Type B pancreatic cell (in vitro differentiated cells): Measurements from ENCODE around the gene ZNF593. TPM values are rescaled to one million over a fixed set of nuclear protein-coding genes. Genes with fewer than 3 reads are reported as not detected.

Experiments used
- DNase-seq: peaks from one replicate; pipeline ENCODE4 v3.0.0; 2021; ENCODE audit warnings: mixed read lengths; ENCODE audit not compliant: unreplicated experiment; ENCODE audit errors: extremely low spot score
- H3K27ac Mint-ChIP-seq: 2 replicates; pipeline ENCODE4 v1.8.0; 2021; ENCODE audit warnings: mild to moderate bottlenecking, mixed read lengths
- H3K27me3 Mint-ChIP-seq: 2 replicates; pipeline ENCODE4 v1.8.0; 2021; ENCODE audit warnings: mixed read lengths
- H3K36me3 Mint-ChIP-seq: 2 replicates; pipeline ENCODE4 v1.8.0; 2021; ENCODE audit warnings: mixed read lengths
- H3K4me1 Mint-ChIP-seq: one replicate; pipeline ENCODE4 v1.8.0; 2021; ENCODE audit warnings: mixed read lengths; ENCODE audit not compliant: unreplicated experiment
- H3K4me3 Mint-ChIP-seq: 2 replicates; pipeline ENCODE4 v1.8.0; 2021; ENCODE audit warnings: mild to moderate bottlenecking, mixed read lengths
- H3K9me3 Mint-ChIP-seq: 2 replicates; pipeline ENCODE4 v1.8.0; 2021; ENCODE audit warnings: mixed read lengths
- total RNA-seq: library from RNA; stranded (reverse); gene quantifications from 2 replicates; pipeline ENCODE4 v1.2.1, GENCODE V29; 2021; ENCODE audit warnings: low replicate concordance
- TF ChIP-seq, protein P1 (sequence below): fragments of 200-600 bp; sonication (generic); conservative IDR thresholded peaks from 2 replicates; pipeline ENCODE4 v1.5.0; 2021; ENCODE audit warnings: antibody characterized with exemption, mild to moderate bottlenecking

Gene ZNF593
- total RNA-seq, 1 donor from 2014 or later = 29.7 TPM

DNA sequence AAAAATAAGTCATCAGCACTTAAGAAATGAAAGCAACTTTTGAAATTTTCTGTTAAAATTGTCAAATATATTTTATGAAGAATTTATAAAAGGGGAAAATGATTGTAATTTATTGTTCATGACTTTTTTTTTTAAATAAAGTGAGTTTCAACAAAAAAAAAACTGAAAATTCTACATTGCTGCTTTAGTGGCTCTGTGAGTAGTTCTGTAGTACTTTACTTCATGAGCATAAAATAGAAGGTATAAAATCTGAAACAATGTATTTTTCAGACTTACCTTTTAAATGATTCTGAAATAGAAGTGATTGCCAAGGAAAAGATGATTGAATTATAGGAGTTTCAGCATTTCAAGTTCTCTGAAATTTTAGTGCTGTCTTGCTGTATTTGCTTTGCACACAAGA, 44.3 kb upstream of the ZNF593 start:
- Mint-ChIP-seq H3K4me1 (peaks cover 26% of the 10 kb centered on the region), H3K36me3 (peaks cover 4% of the 10 kb centered on the region), H3K27ac (peak overlapping the region; percentile 96), H3K4me3 (no peak overlapping the region), H3K27me3 (no peaks in the 10 kb centered on the region), H3K9me3 (no peaks in the 10 kb centered on the region)
- DNase-seq = no peak
- TF ChIP-seq, protein P1, sequence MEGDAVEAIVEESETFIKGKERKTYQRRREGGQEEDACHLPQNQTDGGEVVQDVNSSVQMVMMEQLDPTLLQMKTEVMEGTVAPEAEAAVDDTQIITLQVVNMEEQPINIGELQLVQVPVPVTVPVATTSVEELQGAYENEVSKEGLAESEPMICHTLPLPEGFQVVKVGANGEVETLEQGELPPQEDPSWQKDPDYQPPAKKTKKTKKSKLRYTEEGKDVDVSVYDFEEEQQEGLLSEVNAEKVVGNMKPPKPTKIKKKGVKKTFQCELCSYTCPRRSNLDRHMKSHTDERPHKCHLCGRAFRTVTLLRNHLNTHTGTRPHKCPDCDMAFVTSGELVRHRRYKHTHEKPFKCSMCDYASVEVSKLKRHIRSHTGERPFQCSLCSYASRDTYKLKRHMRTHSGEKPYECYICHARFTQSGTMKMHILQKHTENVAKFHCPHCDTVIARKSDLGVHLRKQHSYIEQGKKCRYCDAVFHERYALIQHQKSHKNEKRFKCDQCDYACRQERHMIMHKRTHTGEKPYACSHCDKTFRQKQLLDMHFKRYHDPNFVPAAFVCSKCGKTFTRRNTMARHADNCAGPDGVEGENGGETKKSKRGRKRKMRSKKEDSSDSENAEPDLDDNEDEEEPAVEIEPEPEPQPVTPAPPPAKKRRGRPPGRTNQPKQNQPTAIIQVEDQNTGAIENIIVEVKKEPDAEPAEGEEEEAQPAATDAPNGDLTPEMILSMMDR = no peak

DNA sequence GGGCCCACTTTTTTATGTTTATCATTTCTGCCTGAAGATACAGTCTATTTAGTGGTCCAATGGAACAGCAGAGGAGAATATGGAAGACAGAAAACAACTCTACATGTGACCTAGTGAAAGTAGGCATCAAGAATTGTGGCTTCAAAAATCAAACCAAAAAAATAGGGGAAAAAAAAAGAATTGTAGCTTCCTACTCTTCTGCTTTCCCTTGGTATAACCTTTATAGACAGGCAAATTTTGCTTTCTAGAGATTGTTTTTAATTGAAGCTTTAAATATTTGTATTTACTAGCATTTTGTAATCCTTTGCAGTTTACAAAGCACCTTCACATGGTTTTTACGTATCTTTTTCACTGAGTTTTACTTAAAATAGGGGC, 43.8 kb upstream of the ZNF593 start:
- TF ChIP-seq, protein P1 = no peak
- H3K9me3 Mint-ChIP-seq = no peaks in the 10 kb centered on the region
- H3K4me1 Mint-ChIP-seq = peaks cover 26% of the 10 kb centered on the region

DNA sequence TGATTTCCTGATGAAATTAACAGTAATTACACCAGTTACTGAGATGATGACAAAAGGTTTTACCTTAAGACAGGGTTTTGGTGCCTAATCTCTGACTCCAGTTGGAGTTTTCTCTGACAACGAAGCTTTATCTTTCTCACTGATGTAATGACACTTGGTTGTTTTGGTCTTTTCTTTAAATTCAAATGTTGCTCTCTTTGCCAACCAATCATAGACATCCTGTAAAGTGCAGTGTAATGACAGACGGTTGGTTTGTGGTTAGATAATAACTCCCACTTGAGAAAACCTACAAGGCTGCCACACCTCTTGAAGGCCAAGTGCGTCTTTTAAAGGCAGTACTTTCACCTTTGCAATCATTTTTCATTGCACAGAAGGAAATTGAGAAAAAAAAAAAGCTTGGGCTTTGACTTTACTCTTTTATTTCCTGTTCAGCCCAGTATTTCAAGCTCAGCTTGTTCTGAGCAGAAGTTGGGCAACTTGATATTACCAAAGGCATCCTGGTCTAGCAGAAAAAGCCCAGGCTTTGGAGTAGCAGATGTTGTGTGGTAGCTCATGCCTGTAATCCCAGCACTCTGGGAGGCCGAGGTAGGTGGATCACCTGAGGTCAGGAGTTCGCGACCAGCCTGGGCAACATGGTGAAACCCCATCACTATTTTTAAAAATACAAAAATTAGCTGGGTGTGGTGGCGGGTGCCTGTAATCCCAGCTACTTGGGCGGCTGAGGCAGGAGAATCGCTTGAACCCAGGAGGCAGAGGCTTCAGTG, 43.2 kb upstream of the ZNF593 start:
- no peak for DNase-seq
- H3K4me1 Mint-ChIP-seq = peaks cover 26% of the 10 kb centered on the region
- TF ChIP-seq, protein P1 = no peak
- peak overlapping the region; percentile 57 for H3K4me3 Mint-ChIP-seq
- no peaks in the 10 kb centered on the region for H3K9me3 Mint-ChIP-seq
- H3K27ac Mint-ChIP-seq = peak overlapping the region; percentile 96
- H3K27me3 Mint-ChIP-seq = no peaks in the 10 kb centered on the region
- H3K36me3 Mint-ChIP-seq = peaks cover 4% of the 10 kb centered on the region

More for the DNA sequence above, 43.8 kb upstream of the ZNF593 start:
- Mint-ChIP-seq H3K27ac (peak overlapping the region; percentile 96), H3K27me3 (no peaks in the 10 kb centered on the region), H3K36me3 (peaks cover 4% of the 10 kb centered on the region), H3K4me3 (peak overlapping the region; percentile 57)
- no peak for DNase-seq

DNA sequence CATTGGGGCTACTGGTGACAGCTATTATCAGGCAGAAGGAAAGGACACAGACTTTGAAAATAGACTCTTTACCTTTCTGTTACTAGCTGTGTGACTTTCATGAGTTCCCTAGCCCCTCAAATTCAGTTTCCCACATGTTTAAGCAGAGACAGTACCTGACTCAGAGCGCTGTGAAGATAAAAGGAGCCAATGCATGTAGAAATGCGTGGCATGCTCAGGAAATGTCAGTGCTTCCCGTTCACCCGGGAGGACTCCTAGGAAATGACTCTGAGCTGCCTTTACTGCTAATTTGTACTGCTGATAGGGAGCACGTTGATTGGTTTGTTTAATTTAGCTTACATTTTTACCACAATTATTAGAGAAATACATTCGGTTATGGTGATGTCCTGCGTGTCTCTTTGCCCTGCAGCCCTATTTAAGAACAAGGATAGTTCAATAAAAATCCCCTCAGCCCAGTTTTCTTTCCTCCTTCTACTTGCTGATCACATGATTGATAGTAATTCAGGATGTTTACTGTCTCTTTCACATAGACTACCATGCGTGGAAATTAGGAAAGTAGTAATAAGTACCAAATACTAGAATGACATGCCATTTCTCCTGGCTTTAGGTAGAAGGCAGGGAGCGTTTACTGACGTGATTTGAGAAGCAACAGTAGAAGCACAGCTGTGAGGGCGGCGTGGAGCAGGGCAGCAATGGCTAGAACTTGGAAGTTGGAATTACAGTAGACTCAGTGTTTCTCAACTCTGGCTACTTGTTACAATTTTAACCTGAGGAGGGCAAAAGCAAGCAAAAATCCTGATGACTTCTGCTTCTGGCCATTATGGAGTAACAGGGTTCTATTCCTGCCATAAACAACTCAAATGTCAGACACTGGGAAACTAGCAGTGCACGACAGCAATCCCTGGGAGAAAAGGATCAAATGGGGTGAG, 42.2 kb upstream of the ZNF593 start:
- DNase-seq = no peak
- no peaks in the 10 kb centered on the region for H3K27me3 Mint-ChIP-seq
- TF ChIP-seq, protein P1 = no peak

DNA sequence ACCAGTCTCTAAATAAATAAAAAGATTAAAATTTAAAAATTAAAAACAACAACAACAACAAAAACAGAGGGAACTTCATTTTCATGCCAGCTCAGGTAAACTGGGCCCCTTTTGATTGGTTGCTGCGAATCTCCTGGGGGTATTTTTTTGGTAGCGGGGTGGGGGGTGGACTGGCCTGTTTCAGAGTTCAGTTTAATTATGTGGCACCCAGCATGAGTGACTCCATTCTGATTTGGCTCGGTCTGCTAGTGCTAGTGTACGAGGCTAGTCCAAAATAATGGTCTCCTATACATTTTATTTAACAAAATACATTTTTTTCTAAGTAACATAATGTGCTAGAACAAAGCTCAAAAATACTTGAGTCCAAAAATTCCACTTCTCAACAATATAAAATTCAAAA, 39.9 kb upstream of the ZNF593 start:
- Mint-ChIP-seq H3K27ac (no peak overlapping the region), H3K36me3 (no peaks in the 10 kb centered on the region), H3K4me1 (peaks cover 22% of the 10 kb centered on the region), H3K9me3 (no peaks in the 10 kb centered on the region), H3K27me3 (no peaks in the 10 kb centered on the region), H3K4me3 (no peak overlapping the region)
- DNase-seq = no peak
- TF ChIP-seq, protein P1 = no peak

More for the DNA sequence above, 42.2 kb upstream of the ZNF593 start:
- H3K4me1 Mint-ChIP-seq = peaks cover 22% of the 10 kb centered on the region
- peak overlapping the region; percentile 26 for H3K4me3 Mint-ChIP-seq
- peak overlapping the region; percentile 96 for H3K27ac Mint-ChIP-seq
- H3K9me3 Mint-ChIP-seq = no peaks in the 10 kb centered on the region
- H3K36me3 Mint-ChIP-seq = peaks cover 4% of the 10 kb centered on the region
